Panc1 (cell line): ENCODE measurements around the gene DHRS13. TPM values are rescaled to one million over a fixed set of nuclear protein-coding genes. Genes with fewer than 3 reads are reported as not detected.

Experiments
- ATAC-seq: fragments of 200-7000 bp; cut with Tn5 transposase; 2 replicates; pipeline ENCODE4 v1.9.1; 2020; ENCODE audit warnings: mild to moderate bottlenecking, moderate library complexity
- BruUV-seq: library from RNA; stranded (reverse); fragments of 400-500 nt; replicated peaks from 2 replicates; lab custom pipeline; 2021; lab: Mats Ljungman, UMichigan
- CTCF ChIA-PET: fragments of 300-600 bp; sonication (Branson Sonifier 250); formaldehyde crosslinking; loops from one replicate; lab custom pipeline; 2022; ENCODE audit warnings: antibody characterized with exemption; lab: Charles Lee
- POLR2A ChIA-PET: fragments of 300-600 bp; sonication (Branson Sonifier 250); formaldehyde crosslinking; loops from one replicate; lab custom pipeline; 2022; ENCODE audit warnings: antibody characterized with exemption; lab: Charles Lee
- DNase-seq: peaks from one replicate; pipeline ENCODE4 v3.0.0-alpha.2; 2010; ENCODE audit warnings: low read depth, low spot score
- H3K27ac ChIP-seq: 2 replicates; pipeline ENCODE4 v1.5.1; 2011; ENCODE audit warnings: mild to moderate bottlenecking, low read length, inconsistent platforms
- H3K27me3 ChIP-seq: fragments of 200-500 bp; sonication (Bioruptor generic); 2 replicates; pipeline ENCODE4 v1.6.0; 2014; ENCODE audit warnings: low read length, inconsistent platforms; ENCODE audit not compliant: control insufficient read depth, insufficient read depth
- H3K36me3 ChIP-seq: fragments of 200-500 bp; sonication (Bioruptor generic); 2 replicates; pipeline ENCODE4 v1.5.1; 2014; ENCODE audit warnings: inconsistent platforms, mild to moderate bottlenecking, low read length, moderate library complexity; ENCODE audit not compliant: control insufficient read depth, insufficient read depth
- H3K4me1 ChIP-seq: 2 replicates; pipeline ENCODE4 v1.5.1; 2011; ENCODE audit warnings: inconsistent platforms, mild to moderate bottlenecking, low read length, moderate library complexity; ENCODE audit not compliant: control insufficient read depth, insufficient read depth
- H3K4me3 ChIP-seq, 2 experiments: 2 replicates each; pipeline ENCODE4 v1.5.1; 2011 to 2012; ENCODE audit warnings: low read depth in 2 of 2, low read length in 2 of 2, mild to moderate bottlenecking in 2 of 2, inconsistent platforms in 1 of 2, moderate library complexity in 1 of 2
- H3K9me3 ChIP-seq: fragments of 200-500 bp; sonication (Bioruptor generic); 2 replicates; pipeline ENCODE4 v1.5.1; 2014; ENCODE audit warnings: low read depth, mild to moderate bottlenecking, inconsistent platforms, low read length, moderate library complexity; ENCODE audit not compliant: control insufficient read depth, insufficient read depth
- POLR2AphosphoS5 ChIP-seq: IDR thresholded peaks from 2 replicates; pipeline ENCODE4 v1.6.1; 2012; ENCODE audit warnings: mild to moderate bottlenecking, low read depth, low read length, moderate library complexity
- SIN3A ChIP-seq: IDR thresholded peaks from 2 replicates; pipeline ENCODE4 v1.6.1; 2012; ENCODE audit warnings: low read depth, mild to moderate bottlenecking, low read length, moderate library complexity, borderline replicate concordance; ENCODE audit not compliant: insufficient read depth
- TCF7L2 ChIP-seq: IDR thresholded peaks from 2 replicates; pipeline ENCODE4 v1.6.1; 2011; ENCODE audit warnings: mild to moderate bottlenecking, low read depth, low read length, inconsistent platforms
- in situ Hi-C: cut with HindIII; loops from 2 replicates; pipeline ENCODE4 v1.10.0; 2016; ENCODE audit warnings: low sequenced_read_pairs, low pct_unique_long_range_greater_than_20kb
- intact Hi-C: fragments of 100-400 bp; cut with micrococcal nuclease; formaldehyde crosslinking; loops from one replicate; pipeline ENCODE4 v1.10.0; 2022; ENCODE audit not compliant: unreplicated experiment
- total RNA-seq: library from RNA; stranded (reverse); gene quantifications from one replicate; pipeline ENCODE4 v1.2.1, GENCODE V29; 2021; ENCODE audit not compliant: unreplicated experiment
- TF ChIP-seq, protein P1 (sequence below): fragments of 450-650 bp; IDR thresholded peaks from 2 replicates; pipeline ENCODE4 v1.5.1; 2017; ENCODE audit warnings: mild to moderate bottlenecking
- TF ChIP-seq, protein P2 (sequence below), 2 experiments: IDR thresholded peaks; 2 replicates each; pipeline ENCODE4 v1.6.1; 2011 to 2012; ENCODE audit warnings: low read depth in 2 of 2, control low read depth in 1 of 2, low read length in 1 of 2, mild to moderate bottlenecking in 1 of 2, moderate library complexity in 1 of 2; ENCODE audit not compliant: insufficient read depth in 1 of 2

Gene DHRS13
- total RNA-seq, 1 experiment from 2014 or later: 5.2 TPM

DNA sequence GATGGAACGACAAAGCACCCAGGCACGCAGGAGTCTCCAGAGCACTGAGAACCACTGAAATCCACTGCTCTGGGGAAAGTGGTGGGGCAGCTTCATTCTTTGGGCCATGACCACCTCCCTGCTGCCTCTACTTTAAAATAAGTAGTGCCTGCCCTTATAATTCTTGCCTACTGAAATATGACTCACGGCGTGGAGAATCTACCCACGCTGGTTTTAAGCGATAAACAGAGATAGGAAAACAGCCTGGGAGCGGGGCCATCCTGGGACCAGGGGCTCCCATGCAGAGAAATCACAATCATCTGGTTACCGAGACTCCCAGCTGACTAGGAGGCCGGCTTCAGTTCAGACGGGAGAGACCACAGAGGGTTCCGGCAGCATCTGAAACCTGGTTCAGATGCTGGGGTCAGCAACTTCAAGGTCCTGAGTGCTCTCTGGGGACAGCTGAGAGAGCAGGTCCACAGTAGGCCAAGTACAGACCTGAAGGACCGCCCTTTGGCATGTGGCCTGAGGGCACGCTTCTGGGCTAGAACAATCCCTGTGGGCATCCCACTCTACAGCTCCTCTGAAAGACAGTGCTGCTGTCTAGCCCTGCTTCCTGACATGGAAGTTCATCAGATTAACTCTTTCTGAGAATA, 8.6 kb upstream of the DHRS13 start:
- no peak for DNase-seq
- Histone ChIP-seq H3K4me3 (no peak overlapping the region), H3K4me1 (no peaks in the 10 kb centered on the region), H3K27me3 (no peaks in the 10 kb centered on the region), H3K9me3 (no peaks in the 10 kb centered on the region), H3K27ac (no peak overlapping the region), H3K36me3 (peaks cover 39% of the 10 kb centered on the region)
- ChIA-PET POLR2A (no interaction called here), CTCF (no interaction called here)
- no peak for ATAC-seq
- TF ChIP-seq, protein P1, sequence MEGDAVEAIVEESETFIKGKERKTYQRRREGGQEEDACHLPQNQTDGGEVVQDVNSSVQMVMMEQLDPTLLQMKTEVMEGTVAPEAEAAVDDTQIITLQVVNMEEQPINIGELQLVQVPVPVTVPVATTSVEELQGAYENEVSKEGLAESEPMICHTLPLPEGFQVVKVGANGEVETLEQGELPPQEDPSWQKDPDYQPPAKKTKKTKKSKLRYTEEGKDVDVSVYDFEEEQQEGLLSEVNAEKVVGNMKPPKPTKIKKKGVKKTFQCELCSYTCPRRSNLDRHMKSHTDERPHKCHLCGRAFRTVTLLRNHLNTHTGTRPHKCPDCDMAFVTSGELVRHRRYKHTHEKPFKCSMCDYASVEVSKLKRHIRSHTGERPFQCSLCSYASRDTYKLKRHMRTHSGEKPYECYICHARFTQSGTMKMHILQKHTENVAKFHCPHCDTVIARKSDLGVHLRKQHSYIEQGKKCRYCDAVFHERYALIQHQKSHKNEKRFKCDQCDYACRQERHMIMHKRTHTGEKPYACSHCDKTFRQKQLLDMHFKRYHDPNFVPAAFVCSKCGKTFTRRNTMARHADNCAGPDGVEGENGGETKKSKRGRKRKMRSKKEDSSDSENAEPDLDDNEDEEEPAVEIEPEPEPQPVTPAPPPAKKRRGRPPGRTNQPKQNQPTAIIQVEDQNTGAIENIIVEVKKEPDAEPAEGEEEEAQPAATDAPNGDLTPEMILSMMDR: no peak
- TF ChIP-seq, protein P2, sequence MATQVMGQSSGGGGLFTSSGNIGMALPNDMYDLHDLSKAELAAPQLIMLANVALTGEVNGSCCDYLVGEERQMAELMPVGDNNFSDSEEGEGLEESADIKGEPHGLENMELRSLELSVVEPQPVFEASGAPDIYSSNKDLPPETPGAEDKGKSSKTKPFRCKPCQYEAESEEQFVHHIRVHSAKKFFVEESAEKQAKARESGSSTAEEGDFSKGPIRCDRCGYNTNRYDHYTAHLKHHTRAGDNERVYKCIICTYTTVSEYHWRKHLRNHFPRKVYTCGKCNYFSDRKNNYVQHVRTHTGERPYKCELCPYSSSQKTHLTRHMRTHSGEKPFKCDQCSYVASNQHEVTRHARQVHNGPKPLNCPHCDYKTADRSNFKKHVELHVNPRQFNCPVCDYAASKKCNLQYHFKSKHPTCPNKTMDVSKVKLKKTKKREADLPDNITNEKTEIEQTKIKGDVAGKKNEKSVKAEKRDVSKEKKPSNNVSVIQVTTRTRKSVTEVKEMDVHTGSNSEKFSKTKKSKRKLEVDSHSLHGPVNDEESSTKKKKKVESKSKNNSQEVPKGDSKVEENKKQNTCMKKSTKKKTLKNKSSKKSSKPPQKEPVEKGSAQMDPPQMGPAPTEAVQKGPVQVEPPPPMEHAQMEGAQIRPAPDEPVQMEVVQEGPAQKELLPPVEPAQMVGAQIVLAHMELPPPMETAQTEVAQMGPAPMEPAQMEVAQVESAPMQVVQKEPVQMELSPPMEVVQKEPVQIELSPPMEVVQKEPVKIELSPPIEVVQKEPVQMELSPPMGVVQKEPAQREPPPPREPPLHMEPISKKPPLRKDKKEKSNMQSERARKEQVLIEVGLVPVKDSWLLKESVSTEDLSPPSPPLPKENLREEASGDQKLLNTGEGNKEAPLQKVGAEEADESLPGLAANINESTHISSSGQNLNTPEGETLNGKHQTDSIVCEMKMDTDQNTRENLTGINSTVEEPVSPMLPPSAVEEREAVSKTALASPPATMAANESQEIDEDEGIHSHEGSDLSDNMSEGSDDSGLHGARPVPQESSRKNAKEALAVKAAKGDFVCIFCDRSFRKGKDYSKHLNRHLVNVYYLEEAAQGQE (IDR thresholded peaks at IDR 0.05; ENCODE audit: insufficient read depth in 1 of 2, low read depth in 2 of 2, low read length in 1 of 2): no peak
- TF ChIP-seq TCF7L2 (no peak), POLR2AphosphoS5 (no peak), SIN3A (no peak)
- intact Hi-C loops: no loop called here
- in situ Hi-C loops: no loop called here
- BruUV-seq: no TSS peak

DNA sequence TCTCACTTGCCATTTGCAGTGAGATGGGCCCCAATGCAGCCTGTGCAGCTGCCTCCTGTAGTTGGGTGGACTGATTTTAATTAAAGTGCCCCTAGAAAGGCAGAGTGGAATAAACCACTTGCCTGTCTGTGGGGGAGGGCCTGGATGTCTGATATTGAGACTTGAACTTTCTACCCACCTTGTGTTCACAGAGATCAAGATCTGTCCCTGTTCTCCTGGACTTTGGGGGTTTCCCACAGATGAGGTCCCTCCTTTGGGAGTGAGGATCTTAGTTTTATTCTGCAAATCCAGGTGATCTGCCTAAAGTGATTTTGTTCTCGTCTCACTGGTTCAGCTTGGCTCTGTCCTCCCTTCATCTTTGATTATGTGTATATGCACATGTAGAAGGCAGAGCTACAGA, 7.7 kb upstream of the DHRS13 start:
- Histone ChIP-seq H3K36me3 (peaks cover 34% of the 10 kb centered on the region), H3K4me3 (no peak overlapping the region), H3K27ac (no peak overlapping the region), H3K4me1 (no peaks in the 10 kb centered on the region), H3K27me3 (no peaks in the 10 kb centered on the region), H3K9me3 (no peaks in the 10 kb centered on the region)
- DNase-seq (no peak), ATAC-seq (no peak)
- POLR2A ChIA-PET: no interaction called here
- CTCF ChIA-PET: interaction anchor here (1.7 kb wide), 1 partner anchor 147 kb away, joined by 4 read pairs; no protein-coding TSS in a partner anchor
- TF ChIP-seq, protein P1: no peak
- TF ChIP-seq SIN3A: no peak
- TF ChIP-seq TCF7L2: no peak
- TF ChIP-seq, protein P2 (IDR thresholded peaks at IDR 0.05; ENCODE audit: insufficient read depth in 1 of 2, low read depth in 2 of 2, low read length in 1 of 2): no peak
- TF ChIP-seq POLR2AphosphoS5: no peak
- no TSS peak for BruUV-seq
- intact Hi-C loops (no loop called here), in situ Hi-C loops (no loop called here)
